Lower leg skin (tissue), 4 donors: ENCODE measurements around the gene IL2RG. TPM values are rescaled to one million over a fixed set of nuclear protein-coding genes. Genes with fewer than 3 reads are reported as not detected.

Experiments
- DNase-seq, 2 donors: peaks; one replicate each; pipeline ENCODE4 v3.0.0-alpha.2; 2019; ENCODE audit warnings: low spot score in 2 of 2
- H3K4me3 ChIP-seq: fragments of 200-600 bp; sonication (generic); 2 replicates; pipeline ENCODE4 v1.5.1; 2017; ENCODE audit warnings: mild to moderate bottlenecking, low read depth; ENCODE audit not compliant: poor library complexity, severe bottlenecking
- CTCF ChIP-seq, 3 donors: fragments of 450-650 bp; IDR thresholded peaks; one replicate each; pipeline ENCODE4 v1.5.1; 2016; ENCODE audit warnings: antibody characterized with exemption in 3 of 3, mild to moderate bottlenecking in 3 of 3, moderate library complexity in 2 of 3
- POLR2A ChIP-seq, 2 donors: fragments of 450-650 bp; IDR thresholded peaks; one replicate each; pipeline ENCODE4 v1.6.1; 2016 to 2017; ENCODE audit warnings: antibody characterized with exemption in 2 of 2, mild to moderate bottlenecking in 1 of 2, moderate library complexity in 1 of 2
- WGBS, 2 donors: methylation state at CpG; one replicate each; pipeline ENCODE4 v1.1.5; 2018; 5-methylcytosine and 5-hydroxymethylcytosine counted together
- intact Hi-C: fragments of 100-400 bp; cut with DNase I; formaldehyde crosslinking; loops from one replicate; pipeline ENCODE4 v1.15.0; 2023; ENCODE audit warnings: low total_unique reads
- total RNA-seq, 4 donors: library from RNA; depleted of rRNA; stranded (reverse); fragments of >200 nt; gene quantifications; one replicate each; pipeline ENCODE4 v1.1.0, GENCODE V29; 2016

IL2RG gene
- 10 to 100 TPM in 2 of 4 donors, 1 to 10 TPM in 2; 7.0 to 19.8 (median 10.6) TPM for total RNA-seq

GRCh38 chrX:71111141-71111843, at the start of gene IL2RG:
TSS of gene IL2RG (minus strand) at chrX:71111577. CDS start at chrX:71111539, 38 bp downstream.
- DNase-seq, result no peak
- no peak for TF ChIP-seq CTCF (IDR thresholded peaks at IDR 0.05)
- no peak for TF ChIP-seq POLR2A (IDR thresholded peaks at IDR 0.05)
- H3K4me3 ChIP-seq, result no peak within 1 kb of the TSS
- intact Hi-C loops, result no loop called here
- WGBS, 2 donors, result 54 to 65% methylated on average over 8 of the region's 8 CpGs

- DNase-seq, result no peak
- H3K4me3 ChIP-seq, result no peak overlapping the region
- intact Hi-C loops, result no loop called here
- 64 to 81% methylated on average over 2 to 3 of the region's 3 CpGs for WGBS, 2 donors
- TF ChIP-seq POLR2A (IDR thresholded peaks at IDR 0.05), result no peak
- no peak for TF ChIP-seq CTCF (IDR thresholded peaks at IDR 0.05)
Observed at GRCh38 chrX:71160475-71160874, 49.1 kb upstream of the IL2RG start.

- no peak for TF ChIP-seq CTCF (IDR thresholded peaks at IDR 0.05)
- no peak for TF ChIP-seq POLR2A (IDR thresholded peaks at IDR 0.05)
- intact Hi-C loops, result no loop called here
- DNase-seq, result no peak
- 78 to 86% methylated on average over 5 of the region's 5 CpGs for whole genome bisulfite sequencing, 2 donors
- no peak overlapping the region for H3K4me3 ChIP-seq
Observed at GRCh38 chrX:71159335-71159734, 48.0 kb upstream of the IL2RG start.

GRCh38 chrX:71158603-71159002, 47.2 kb upstream of the IL2RG start:
- intact Hi-C loops, result no loop called here
- WGBS, 2 donors, result 83 to 87% methylated on average over 6 of the region's 6 CpGs

GRCh38 chrX:71154641-71155040, 43.3 kb upstream of the IL2RG start:
- no peak for DNase-seq
- 75 to 78% methylated on average over 2 to 3 of the region's 3 CpGs for WGBS, 2 donors
- intact Hi-C loops, result no loop called here
- no peak overlapping the region for H3K4me3 ChIP-seq
- TF ChIP-seq POLR2A (IDR thresholded peaks at IDR 0.05) (no peak), CTCF (IDR thresholded peaks at IDR 0.05) (no peak)

More at GRCh38 chrX:71158603-71159002, 47.2 kb upstream of the IL2RG start:
- H3K4me3 ChIP-seq, result no peak overlapping the region
- no peak for DNase-seq
- no peak for TF ChIP-seq CTCF (IDR thresholded peaks at IDR 0.05)
- no peak for TF ChIP-seq POLR2A (IDR thresholded peaks at IDR 0.05)

GRCh38 chrX:71154196-71154595, 42.8 kb upstream of the IL2RG start:
- intact Hi-C loops, result no loop called here
- H3K4me3 ChIP-seq, result no peak overlapping the region
- DNase-seq, result no peak
- TF ChIP-seq POLR2A (IDR thresholded peaks at IDR 0.05), result no peak
- TF ChIP-seq CTCF (IDR thresholded peaks at IDR 0.05), result no peak
- WGBS, 2 donors, result 86 to 88% methylated on average over 6 to 7 of the region's 7 CpGs
